ENCODE results near the gene LRP1B. TPM values are rescaled to one million over a fixed set of nuclear protein-coding genes. Genes with fewer than 3 reads are reported as not detected.

Gene LRP1B
- total and polyA plus RNA-seq, 4 donors, result 0.01 to 0.84 (median 0.17) TPM

DNA sequence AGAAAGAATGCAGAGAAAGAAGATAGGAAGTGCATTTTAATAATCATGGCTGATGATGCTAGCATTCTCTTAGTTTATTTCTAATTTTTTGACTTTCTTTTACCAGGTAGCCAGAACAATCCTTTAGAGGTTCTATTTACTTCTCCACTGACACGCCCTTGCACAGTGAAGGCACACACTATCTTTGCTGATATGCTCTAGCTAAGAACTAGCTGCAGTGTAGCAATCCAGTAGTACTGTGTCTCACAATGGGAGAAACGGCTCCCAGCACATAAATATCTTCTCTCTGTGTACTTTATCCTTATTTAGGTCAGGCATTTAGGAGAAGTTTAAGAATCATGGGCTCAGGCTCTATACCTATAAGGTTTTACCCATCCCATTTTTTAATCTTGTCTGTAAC lies 1005.4 kb downstream of the LRP1B start:
- no peaks in the 10 kb centered on the region for H3K4me1 ChIP-seq (ENCODE audit: control insufficient read depth in 4 of 4, insufficient read depth in 4 of 4, low read length in 3 of 4)
- H3K27me3 ChIP-seq (ENCODE audit: control insufficient read depth in 4 of 4, insufficient read depth in 4 of 4, low read length in 3 of 4), result no peaks in the 10 kb centered on the region
- no peaks in the 10 kb centered on the region for H3K36me3 ChIP-seq (ENCODE audit: control insufficient read depth in 4 of 4, insufficient read depth in 3 of 4, low read depth in 1 of 4, low read length in 3 of 4)
- no peak overlapping the region for H3K4me3 ChIP-seq (ENCODE audit: low read depth in 1 of 3, low read length in 3 of 3)
- H3K9ac ChIP-seq (ENCODE audit: low read depth in 1 of 2, low read length in 2 of 2), result no peak overlapping the region
- no peak for TF ChIP-seq HNF4A (conservative IDR thresholded peaks at IDR 0.05)
- TF ChIP-seq ZBTB33 (IDR thresholded peaks at IDR 0.05), result no peak
- TF ChIP-seq, protein P1, sequence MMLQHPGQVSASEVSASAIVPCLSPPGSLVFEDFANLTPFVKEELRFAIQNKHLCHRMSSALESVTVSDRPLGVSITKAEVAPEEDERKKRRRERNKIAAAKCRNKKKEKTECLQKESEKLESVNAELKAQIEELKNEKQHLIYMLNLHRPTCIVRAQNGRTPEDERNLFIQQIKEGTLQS (IDR thresholded peaks at IDR 0.05), result no peak
- no peak for TF ChIP-seq EGR1 (IDR thresholded peaks at IDR 0.05; ENCODE audit: low read depth in 2 of 2)
- TF ChIP-seq RXRA (IDR thresholded peaks at IDR 0.05), result no peak
- TF ChIP-seq FOXA1 (IDR thresholded peaks at IDR 0.05), result no peak
- TF ChIP-seq HNF4G (IDR thresholded peaks at IDR 0.05), result no peak
- TF ChIP-seq GABPA (IDR thresholded peaks at IDR 0.05 in 1 of 2, conservative IDR thresholded peaks at IDR 0.05 in 1 of 2), result no peak
- TF ChIP-seq REST (IDR thresholded peaks at IDR 0.05), result no peak
- no peak for TF ChIP-seq TAF1 (conservative IDR thresholded peaks at IDR 0.05)
- TF ChIP-seq, protein P2, sequence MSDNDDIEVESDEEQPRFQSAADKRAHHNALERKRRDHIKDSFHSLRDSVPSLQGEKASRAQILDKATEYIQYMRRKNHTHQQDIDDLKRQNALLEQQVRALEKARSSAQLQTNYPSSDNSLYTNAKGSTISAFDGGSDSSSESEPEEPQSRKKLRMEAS (IDR thresholded peaks at IDR 0.05), result no peak
- TF ChIP-seq FOXA2 (IDR thresholded peaks at IDR 0.05), result no peak
- TF ChIP-seq YY1 (IDR thresholded peaks at IDR 0.05), result no peak
- TF ChIP-seq SP1 (IDR thresholded peaks at IDR 0.05), result no peak
- WGBS, result 35% methylated on average over 2 of the region's 2 CpGs
- H3K27ac ChIP-seq (ENCODE audit: low read depth in 1 of 2, low read length in 2 of 2), result no peak overlapping the region
- no peaks in the 10 kb centered on the region for H3K9me3 ChIP-seq (ENCODE audit: control insufficient read depth in 4 of 4, low read length in 3 of 4)
- no peak for DNase-seq (ENCODE audit: low spot score)

GRCh38 chr2:141118836-141119235 lies 1012.0 kb downstream of the LRP1B start:
- no peak overlapping the region for H3K9ac ChIP-seq (ENCODE audit: low read depth in 1 of 2, low read length in 2 of 2)
- no peaks in the 10 kb centered on the region for H3K27me3 ChIP-seq (ENCODE audit: control insufficient read depth in 4 of 4, insufficient read depth in 4 of 4, low read length in 3 of 4)
- no peak for DNase-seq (ENCODE audit: low spot score)
- TF ChIP-seq GABPA (IDR thresholded peaks at IDR 0.05 in 1 of 2, conservative IDR thresholded peaks at IDR 0.05 in 1 of 2) (no peak), RAD21 (IDR thresholded peaks at IDR 0.05) (no peak), YY1 (IDR thresholded peaks at IDR 0.05) (no peak), JUND (IDR thresholded peaks at IDR 0.05) (no peak), SP1 (IDR thresholded peaks at IDR 0.05) (no peak), CTCF (IDR thresholded peaks at IDR 0.05; ENCODE audit: low read depth, low read length, missing input control) (no peak), REST (IDR thresholded peaks at IDR 0.05) (no peak), FOXA2 (IDR thresholded peaks at IDR 0.05) (no peak), ZBTB33 (IDR thresholded peaks at IDR 0.05) (no peak), FOXA1 (IDR thresholded peaks at IDR 0.05) (no peak), NR2F2 (IDR thresholded peaks at IDR 0.05) (no peak), TAF1 (conservative IDR thresholded peaks at IDR 0.05) (no peak), EGR1 (IDR thresholded peaks at IDR 0.05; ENCODE audit: low read depth in 2 of 2) (no peak), HNF4G (IDR thresholded peaks at IDR 0.05) (no peak), HNF4A (conservative IDR thresholded peaks at IDR 0.05) (no peak)
- TF ChIP-seq, protein P2 (IDR thresholded peaks at IDR 0.05), result no peak
- WGBS, result 74% methylated on average over 4 of the region's 4 CpGs
- H3K4me3 ChIP-seq (ENCODE audit: low read depth in 1 of 3, low read length in 3 of 3), result no peak overlapping the region
- no peaks in the 10 kb centered on the region for H3K36me3 ChIP-seq (ENCODE audit: control insufficient read depth in 4 of 4, insufficient read depth in 3 of 4, low read depth in 1 of 4, low read length in 3 of 4)
- no peaks in the 10 kb centered on the region for H3K4me1 ChIP-seq (ENCODE audit: control insufficient read depth in 4 of 4, insufficient read depth in 4 of 4, low read length in 3 of 4)
- no peaks in the 10 kb centered on the region for H3K9me3 ChIP-seq (ENCODE audit: control insufficient read depth in 4 of 4, low read length in 3 of 4)
- H3K27ac ChIP-seq (ENCODE audit: low read depth in 1 of 2, low read length in 2 of 2), result no peak overlapping the region
